ENCODE results near the gene RPL29. TPM values are rescaled to one million over a fixed set of nuclear protein-coding genes. Genes with fewer than 3 reads are reported as not detected.

The RPL29 gene
- total RNA-seq, 4 donors from 2014 or later, result 1,428 to 2,708 (median 2,246) TPM

- TF ChIP-seq EP300 (IDR thresholded peaks at IDR 0.05) (no peak), CTCF (IDR thresholded peaks at IDR 0.05) (no peak), POLR2A (IDR thresholded peaks at IDR 0.05) (no peak), POLR2AphosphoS5 (IDR thresholded peaks at IDR 0.05) (no peak)
These were observed 36.0 kb downstream of the RPL29 start for GRCh38 chr3:51959651-51960050.

GRCh38 chr3:51958603-51959521 is 36.8 kb downstream of the RPL29 start:
- no peak overlapping the region for H3K4me3 ChIP-seq
- peaks cover 35% of the 10 kb centered on the region for H3K36me3 ChIP-seq
- H3K27me3 ChIP-seq, result peaks cover 3% of the 10 kb centered on the region
- no peak for TF ChIP-seq POLR2A (IDR thresholded peaks at IDR 0.05)
- TF ChIP-seq CTCF (IDR thresholded peaks at IDR 0.05), result no peak
- TF ChIP-seq POLR2AphosphoS5 (IDR thresholded peaks at IDR 0.05), result no peak
- no peak for TF ChIP-seq EP300 (IDR thresholded peaks at IDR 0.05)
- H3K4me1 ChIP-seq, result peaks cover 20% of the 10 kb centered on the region
- DNase-seq (ENCODE audit: low spot score in 2 of 2), result no peak
- no peaks in the 10 kb centered on the region for H3K9me3 ChIP-seq
- no peak overlapping the region for H3K27ac ChIP-seq
- WGBS, result 94% methylated on average over 19 of the region's 20 CpGs

More at GRCh38 chr3:51959651-51960050, 36.0 kb downstream of the RPL29 start:
- Histone ChIP-seq H3K27me3 (peaks cover 3% of the 10 kb centered on the region), H3K4me1 (peaks cover 20% of the 10 kb centered on the region), H3K27ac (no peak overlapping the region), H3K36me3 (peaks cover 35% of the 10 kb centered on the region), H3K4me3 (no peak overlapping the region), H3K9me3 (no peaks in the 10 kb centered on the region)
- WGBS, result no CpG with 5 or more reads among the region's 7 CpGs
- no peak for DNase-seq (ENCODE audit: low spot score in 2 of 2)

GRCh38 chr3:51957520-51958205 is 38.0 kb downstream of the RPL29 start:
- Histone ChIP-seq H3K27ac (no peak overlapping the region), H3K4me1 (peaks cover 20% of the 10 kb centered on the region), H3K36me3 (peaks cover 35% of the 10 kb centered on the region), H3K4me3 (no peak overlapping the region), H3K9me3 (no peaks in the 10 kb centered on the region), H3K27me3 (peaks cover 3% of the 10 kb centered on the region)
- no peak for TF ChIP-seq POLR2A (IDR thresholded peaks at IDR 0.05)
- WGBS, result 93% methylated on average over 15 of the region's 15 CpGs
- no peak for DNase-seq (ENCODE audit: low spot score in 2 of 2)

- Histone ChIP-seq H3K9me3 (no peaks in the 10 kb centered on the region), H3K36me3 (peaks cover 34% of the 10 kb centered on the region), H3K4me3 (peak overlapping the region; percentile 52), H3K27me3 (peaks cover 3% of the 10 kb centered on the region), H3K4me1 (peaks cover 20% of the 10 kb centered on the region), H3K27ac (no peak overlapping the region)
- DNase-seq (ENCODE audit: low spot score in 2 of 2), result peak in 1 of 2 donors; percentile 62
- 17% methylated on average over 4 of the region's 97 CpGs for WGBS
- TF ChIP-seq POLR2A (IDR thresholded peaks at IDR 0.05), result no peak
- TF ChIP-seq CTCF (IDR thresholded peaks at IDR 0.05), result peak in 1 of 2 donors; percentile 51
These were observed 39.6 kb downstream of the RPL29 start for GRCh38 chr3:51955893-51956770.

GRCh38 chr3:51955175-51955892 is 40.4 kb downstream of the RPL29 start, which contains the start of gene GPR62:
Gene GPR62, plus strand, starts transcription at chr3:51955381. Its CDS starts 272 bp downstream, at chr3:51955653.
- peak within 1 kb of the TSS; percentile 52 for H3K4me3 ChIP-seq
- H3K27ac ChIP-seq, result no peak within 1 kb of the TSS
- WGBS, result 24% methylated on average over 23 of the region's 33 CpGs
- peaks cover 27% of the 10 kb centered on the region for H3K36me3 ChIP-seq
- DNase-seq (ENCODE audit: low spot score in 2 of 2), result no peak
- no peaks in the 10 kb centered on the region for H3K9me3 ChIP-seq
- TF ChIP-seq EP300 (IDR thresholded peaks at IDR 0.05), result no peak
- TF ChIP-seq CTCF (IDR thresholded peaks at IDR 0.05), result no peak
- TF ChIP-seq POLR2A (IDR thresholded peaks at IDR 0.05), result no peak
- no peak for TF ChIP-seq POLR2AphosphoS5 (IDR thresholded peaks at IDR 0.05)
- peaks cover 20% of the 10 kb centered on the region for H3K4me1 ChIP-seq
- peaks cover 3% of the 10 kb centered on the region for H3K27me3 ChIP-seq

All from suprapubic skin (tissue), 4 donors.